GM12878 (cell line): ENCODE results near the gene IPCEF1. TPM values are rescaled to one million over a fixed set of nuclear protein-coding genes. Genes with fewer than 3 reads are reported as not detected.

Experiments used
- ATAC-seq: fragments of 200-7000 bp; cut with Tn5 transposase; 3 replicates; pipeline ENCODE4 v1.9.1; 2020; ENCODE audit warnings: mild to moderate bottlenecking, moderate library complexity
- BruUV-seq: library from RNA; stranded (reverse); fragments of 400-500 nt; replicated peaks from 2 replicates; lab custom pipeline; 2021; lab: Mats Ljungman, UMichigan
- CTCF ChIA-PET: fragments of 300-600 bp; sonication (Branson Sonifier 250); formaldehyde crosslinking; extraction: SDS; loops from one replicate; lab custom pipeline; 2021; ENCODE audit warnings: inconsistent platforms; lab: Yijun Ruan, JAX
- POLR2A ChIA-PET: fragments of 350-600 bp; formaldehyde crosslinking; extraction: SDS; loops from one replicate; lab custom pipeline; 2021; ENCODE audit warnings: inconsistent platforms; lab: Charles Lee
- RAD21 ChIA-PET: fragments of 300-600 bp; sonication (Branson Sonifier 250); formaldehyde crosslinking; loops from one replicate; lab custom pipeline; 2023; ENCODE audit warnings: antibody characterized with exemption; ENCODE audit not compliant: unreplicated experiment; lab: Charles Lee
- SMC1A ChIA-PET: fragments of 300-600 bp; sonication (Branson Sonifier 250); formaldehyde crosslinking; loops from one replicate; lab custom pipeline; 2023; ENCODE audit not compliant: unreplicated experiment, uncharacterized antibody; lab: Charles Lee
- DNase-seq: peaks from one replicate; pipeline ENCODE4 v3.0.0-alpha.2; 2011; ENCODE audit warnings: low read depth, low spot score
- FAIRE-seq: peaks from 3 replicates; lab custom pipeline; 2011; peaks lifted over from hg19 to GRCh38; lab: Jason Lieb, UNC
- H2AFZ ChIP-seq: 2 replicates; pipeline ENCODE4 v1.6.0; 2011; ENCODE audit warnings: low read depth, low read length, control low read depth; ENCODE audit not compliant: control insufficient read depth
- H3K27ac ChIP-seq: 2 replicates; pipeline ENCODE4 v1.5.1; 2011; ENCODE audit warnings: control low read depth; ENCODE audit not compliant: control insufficient read depth, insufficient read depth
- H3K27me3 ChIP-seq, 2 experiments: replicated peaks in 1 of 2; 2 replicates each; pipeline versions ENCODE4 v1.6.0 to v1.6.1; 2011; ENCODE audit warnings: low read length in 1 of 2; ENCODE audit not compliant: control insufficient read depth in 2 of 2, insufficient read depth in 2 of 2
- H3K36me3 ChIP-seq, 2 experiments: 2 replicates each; pipeline ENCODE4 v1.5.1; 2011; ENCODE audit warnings: low read length in 1 of 2; ENCODE audit not compliant: control insufficient read depth in 2 of 2, insufficient read depth in 2 of 2
- H3K4me1 ChIP-seq: 2 replicates; pipeline ENCODE4 v1.6.1; 2011; ENCODE audit warnings: mild to moderate bottlenecking, low read length, moderate library complexity, mixed read lengths; ENCODE audit not compliant: control insufficient read depth, insufficient read depth
- H3K4me2 ChIP-seq: 2 replicates; pipeline ENCODE4 v1.6.0; 2011; ENCODE audit warnings: control low read depth; ENCODE audit not compliant: control insufficient read depth, insufficient read depth
- H3K4me3 ChIP-seq: fragments of 200-600 bp; sonication (generic); 2 replicates; pipeline ENCODE4 v1.5.1; 2016
- H3K79me2 ChIP-seq: 2 replicates; pipeline ENCODE4 v1.6.0; 2011; ENCODE audit warnings: low read length; ENCODE audit not compliant: control insufficient read depth, insufficient read depth
- H3K9ac ChIP-seq: 2 replicates; pipeline ENCODE4 v1.8.0; 2011; ENCODE audit warnings: low read length, control low read depth, mixed read lengths; ENCODE audit not compliant: control insufficient read depth, insufficient read depth
- H3K9me3 ChIP-seq: replicated peaks from 3 replicates; pipeline ENCODE4 v1.5.1; 2011; ENCODE audit warnings: mild to moderate bottlenecking, low read length; ENCODE audit not compliant: control insufficient read depth, insufficient read depth
- H4K20me1 ChIP-seq: 2 replicates; pipeline ENCODE4 v1.6.0; 2011; ENCODE audit not compliant: control insufficient read depth, insufficient read depth
- BRCA1 ChIP-seq: IDR thresholded peaks from 2 replicates; pipeline ENCODE4 v1.6.1; 2011; ENCODE audit warnings: low read depth, low read length, improper control_type of control experiment
- CHD4 ChIP-seq: fragments of 200-600 bp; sonication (generic); IDR thresholded peaks from 2 replicates; pipeline ENCODE4 v1.6.1; 2016; ENCODE audit warnings: mild to moderate bottlenecking
- EGR1 ChIP-seq, 2 experiments: IDR thresholded peaks; 1 replicate in 1 of 2; 2 replicates in 1 of 2; pipeline ENCODE4 v1.6.1; 2011 to 2012; ENCODE audit warnings: low read depth in 2 of 2, low read length in 2 of 2, borderline replicate concordance in 1 of 2, mild to moderate bottlenecking in 1 of 2, moderate library complexity in 1 of 2
- EZH2 ChIP-seq: IDR thresholded peaks from 2 replicates; pipeline ENCODE4 v1.6.1; 2012; ENCODE audit warnings: low read depth, mild to moderate bottlenecking, control low read depth, inconsistent platforms, low read length, borderline replicate concordance; ENCODE audit not compliant: control insufficient read depth
- HDAC6 ChIP-seq: fragments of 200-600 bp; sonication (generic); IDR thresholded peaks from one replicate; pipeline ENCODE4 v1.8.0; 2017; ENCODE audit warnings: antibody characterized with exemption; ENCODE audit not compliant: unreplicated experiment
- KLF5 ChIP-seq: fragments of 450-650 bp; IDR thresholded peaks from 2 replicates; pipeline ENCODE4 v1.6.1; 2014; ENCODE audit warnings: mild to moderate bottlenecking; ENCODE audit not compliant: partially characterized antibody
- LARP7 ChIP-seq: fragments of 450-650 bp; IDR thresholded peaks from 2 replicates; pipeline ENCODE4 v1.6.1; 2017; ENCODE audit warnings: mild to moderate bottlenecking
- MXI1 ChIP-seq: fragments of 150-350 bp; IDR thresholded peaks from 2 replicates; pipeline ENCODE4 v1.6.1; 2011; ENCODE audit warnings: low read depth, mild to moderate bottlenecking, inconsistent platforms, low read length, improper control_type of control experiment
- NBN ChIP-seq: fragments of 450-650 bp; IDR thresholded peaks from 2 replicates; pipeline ENCODE4 v1.6.1; 2016
- PAX8 ChIP-seq: fragments of 450-650 bp; IDR thresholded peaks from 2 replicates; pipeline ENCODE4 v1.6.1; 2017; ENCODE audit warnings: mild to moderate bottlenecking, moderate library complexity
- PBX3 ChIP-seq: IDR thresholded peaks from 2 replicates; pipeline ENCODE4 v1.6.1; 2011; ENCODE audit warnings: mild to moderate bottlenecking, low read depth, low read length, moderate library complexity; ENCODE audit not compliant: insufficient replicate concordance
- RBBP5 ChIP-seq: fragments of 200-600 bp; sonication (generic); conservative IDR thresholded peaks from 2 replicates; pipeline ENCODE4 v1.6.1; 2016
- SPI1 ChIP-seq: IDR thresholded peaks from 2 replicates; pipeline ENCODE4 v1.6.1; 2011; ENCODE audit warnings: low read depth, mild to moderate bottlenecking, low read length, moderate library complexity, borderline replicate concordance; ENCODE audit not compliant: insufficient read depth
- TCF3 ChIP-seq: IDR thresholded peaks from 2 replicates; pipeline ENCODE4 v1.6.1; 2012; ENCODE audit warnings: low read depth, mild to moderate bottlenecking, low read length, borderline replicate concordance; ENCODE audit not compliant: insufficient read depth
- YY1 ChIP-seq: IDR thresholded peaks from 2 replicates; pipeline ENCODE4 v1.6.1; 2011; ENCODE audit warnings: low read depth, mild to moderate bottlenecking, low read length
- WGBS: methylation state at CpG from one replicate; pipeline ENCODE4 v1.1.6; 2016; ENCODE audit warnings: low lambda C conversion rate; ENCODE audit not compliant: insufficient replicate concordance, insufficient coverage; ENCODE audit errors: missing lambda C conversion rate; 5-methylcytosine and 5-hydroxymethylcytosine counted together
- in situ Hi-C: fragments of 300-500 bp; cut with MboI; formaldehyde crosslinking; loops from 9 replicates; pipeline ENCODE4 v1.14.3; 2018; ENCODE audit warnings: mixed read lengths
- intact Hi-C: fragments of 100-400 bp; cut with micrococcal nuclease; formaldehyde crosslinking; loops from one replicate; pipeline ENCODE4 v1.14.2; 2022; ENCODE audit not compliant: unreplicated experiment
- polyA plus RNA-seq, 11 experiments: library from polyadenylated mRNA; depleted of rRNA in 4 of 11; unstranded in 6 of 11; stranded (reverse) in 5 of 11; fragments of >200 nt; fragmentation: Nextera tagmentation in 4 of 11; fragmentation: Illumina TruSeq in 1 of 11; extraction: Ambion mirVana in 4 of 11; extraction: Trizol in 1 of 11; gene quantifications; 1 replicate in 1 of 11; 2 replicates in 10 of 11; pipeline versions ENCODE4 v1.2.1 to v1.2.3, GENCODE V29; 2011 to 2016; ENCODE audit warnings: inconsistent platforms in 2 of 11, missing spikeins in 2 of 11, low read depth in 1 of 11
- total RNA-seq, 4 experiments: library from RNA; depleted of rRNA in 3 of 4; stranded (reverse); fragments of >200 nt in 3 of 4; fragmentation: Illumina TruSeq in 1 of 4; extraction: Trizol in 1 of 4; gene quantifications; 2 replicates each; pipeline versions ENCODE4 v1.2.1 to v1.2.3, GENCODE V29; 2013 to 2021
- TF ChIP-seq, protein P1 (sequence below), 3 experiments: IDR thresholded peaks in 2 of 3; conservative IDR thresholded peaks in 1 of 3; 2 replicates each; pipeline ENCODE4 v1.5.1; 2011; ENCODE audit warnings: low read depth in 3 of 3, low read length in 3 of 3, mild to moderate bottlenecking in 3 of 3, control low read depth in 2 of 3, moderate library complexity in 2 of 3, inconsistent platforms in 1 of 3, mixed read lengths in 1 of 3; ENCODE audit not compliant: control insufficient read depth in 2 of 3, insufficient read depth in 1 of 3; ENCODE audit errors: extremely low read depth in 1 of 3

The IPCEF1 gene
- total and polyA plus RNA-seq, 10 of the 15 experiments (the other 5 are each of a cell fraction or from before 2014, with no cell fraction given), result 1.3 to 137 (median 4.2) TPM

- no TSS peak for BruUV-seq
- H4K20me1 ChIP-seq, result no peaks in the 10 kb centered on the region
- RAD21 ChIA-PET, result no interaction called here
- POLR2A ChIA-PET, result no interaction called here
- SMC1A ChIA-PET, result no interaction called here
- no peak overlapping the region for H3K9ac ChIP-seq
- in situ Hi-C loops, result no loop called here
- H3K4me1 ChIP-seq, result peaks cover 11% of the 10 kb centered on the region
- FAIRE-seq, result no peak
- no peaks in the 10 kb centered on the region for H3K27me3 ChIP-seq
- CTCF ChIA-PET, result no interaction called here
- peak; percentile 32 for DNase-seq
- no peaks in the 10 kb centered on the region for H3K36me3 ChIP-seq
- 74% methylated on average over 4 of the region's 4 CpGs for WGBS
- no peak overlapping the region for H2AFZ ChIP-seq
- 0 out of 2 replicates have a peak, but pooled peaks have one; percentile 47 for TF ChIP-seq SPI1
- no peak for TF ChIP-seq CHD4
- TF ChIP-seq, all 136 proteins: peak for 1
- intact Hi-C loops, result no loop called here
- H3K9me3 ChIP-seq, result peaks cover 3% of the 10 kb centered on the region; the same call in 1 of the 3 replicates
- H3K4me2 ChIP-seq, result peak overlapping the region; percentile 55; the same call in 1 of the 2 replicates
- no peak; the same call in 2 of the 3 replicates for ATAC-seq
- H3K4me3 ChIP-seq, result no peak overlapping the region
- no peaks in the 10 kb centered on the region for H3K79me2 ChIP-seq
- no peak overlapping the region for H3K27ac ChIP-seq
Measured at GRCh38 chr6:154306696-154307095, 49.9 kb downstream of the IPCEF1 start.

GRCh38 chr6:154304191-154304590 lies 52.4 kb downstream of the IPCEF1 start:
- peaks cover 11% of the 10 kb centered on the region for H3K4me1 ChIP-seq
- no peak for DNase-seq
- FAIRE-seq, result no peak
- no peak for ATAC-seq
- H2AFZ ChIP-seq, result no peak overlapping the region
- peaks cover 3% of the 10 kb centered on the region; the same call in 1 of the 3 replicates for H3K9me3 ChIP-seq
- SMC1A ChIA-PET, result no interaction called here
- intact Hi-C loops (loop anchor here (5.0 kb wide), 1 partner anchor 303 kb away; no protein-coding TSS in a partner anchor), in situ Hi-C loops (no loop called here)
- RAD21 ChIA-PET, result no interaction called here
- H3K9ac ChIP-seq, result no peak overlapping the region
- H3K4me2 ChIP-seq, result no peak overlapping the region
- no peaks in the 10 kb centered on the region for H4K20me1 ChIP-seq
- no peaks in the 10 kb centered on the region for H3K36me3 ChIP-seq
- POLR2A ChIA-PET, result no interaction called here
- WGBS, result 86% methylated on average over 1 of the region's 1 CpG
- CTCF ChIA-PET, result no interaction called here
- BruUV-seq, result no TSS peak
- H3K4me3 ChIP-seq, result no peak overlapping the region
- no peak overlapping the region for H3K27ac ChIP-seq
- no peaks in the 10 kb centered on the region for H3K27me3 ChIP-seq
- H3K79me2 ChIP-seq, result no peaks in the 10 kb centered on the region
- no peak for TF ChIP-seq EGR1 (IDR thresholded peaks at IDR 0.05; ENCODE audit: borderline replicate concordance in 1 of 2, low read depth in 2 of 2, low read length in 2 of 2)
- TF ChIP-seq YY1, result no peak
- no peak for TF ChIP-seq BRCA1
- no peak for TF ChIP-seq HDAC6
- no peak for TF ChIP-seq TCF3
- TF ChIP-seq RBBP5, result no peak
- no peak for TF ChIP-seq KLF5
- TF ChIP-seq MXI1, result no peak
- no peak for TF ChIP-seq PBX3
- TF ChIP-seq, protein P1, sequence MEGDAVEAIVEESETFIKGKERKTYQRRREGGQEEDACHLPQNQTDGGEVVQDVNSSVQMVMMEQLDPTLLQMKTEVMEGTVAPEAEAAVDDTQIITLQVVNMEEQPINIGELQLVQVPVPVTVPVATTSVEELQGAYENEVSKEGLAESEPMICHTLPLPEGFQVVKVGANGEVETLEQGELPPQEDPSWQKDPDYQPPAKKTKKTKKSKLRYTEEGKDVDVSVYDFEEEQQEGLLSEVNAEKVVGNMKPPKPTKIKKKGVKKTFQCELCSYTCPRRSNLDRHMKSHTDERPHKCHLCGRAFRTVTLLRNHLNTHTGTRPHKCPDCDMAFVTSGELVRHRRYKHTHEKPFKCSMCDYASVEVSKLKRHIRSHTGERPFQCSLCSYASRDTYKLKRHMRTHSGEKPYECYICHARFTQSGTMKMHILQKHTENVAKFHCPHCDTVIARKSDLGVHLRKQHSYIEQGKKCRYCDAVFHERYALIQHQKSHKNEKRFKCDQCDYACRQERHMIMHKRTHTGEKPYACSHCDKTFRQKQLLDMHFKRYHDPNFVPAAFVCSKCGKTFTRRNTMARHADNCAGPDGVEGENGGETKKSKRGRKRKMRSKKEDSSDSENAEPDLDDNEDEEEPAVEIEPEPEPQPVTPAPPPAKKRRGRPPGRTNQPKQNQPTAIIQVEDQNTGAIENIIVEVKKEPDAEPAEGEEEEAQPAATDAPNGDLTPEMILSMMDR (IDR thresholded peaks at IDR 0.05 in 2 of 3, conservative IDR thresholded peaks at IDR 0.05 in 1 of 3; ENCODE audit: control insufficient read depth in 2 of 3, extremely low read depth in 1 of 3, insufficient read depth in 1 of 3, low read depth in 3 of 3, low read length in 3 of 3), result no peak
- TF ChIP-seq LARP7, result no peak
- no peak for TF ChIP-seq PAX8
- TF ChIP-seq EZH2, result no peak
- TF ChIP-seq NBN, result no peak
